T-helper 9 cell (primary cell): ENCODE data around the gene OR4C6.

ENCODE experiments used
- DNase-seq: peaks from one replicate; pipeline ENCODE4 v3.0.0-alpha.2; 2020
- total RNA-seq, 2 donors: gene quantifications; one replicate each; lab custom pipeline; 2026; lab: John Stamatoyannopoulos, UW

Gene OR4C6
- 0 reads per million in 2 donors for total RNA-seq

DNA sequence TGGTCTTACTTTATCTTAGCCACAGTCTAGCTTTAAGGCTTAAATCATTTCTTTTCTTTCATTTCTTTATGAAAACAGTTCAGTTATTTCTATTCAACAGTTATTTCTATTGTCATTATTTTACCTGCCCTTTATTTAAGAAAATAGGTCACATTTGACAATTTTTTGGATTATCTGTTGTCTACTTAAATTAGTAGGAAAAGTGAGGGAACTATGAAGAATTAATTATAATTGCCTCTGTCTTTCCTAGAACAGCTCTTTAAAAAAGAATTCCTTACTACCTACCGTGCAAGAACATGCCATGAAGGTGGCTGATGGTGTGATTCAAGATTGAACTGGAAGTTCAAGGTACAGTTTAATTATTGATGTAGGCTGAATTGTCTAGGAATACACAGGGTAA lies at the start of gene OR4C6:
Gene OR4C6, plus strand, starts transcription at position 301 of the 400 bp plus-strand sequence. CDS start 2,966 bp downstream, outside the sequence.
- no peak for DNase-seq

DNA sequence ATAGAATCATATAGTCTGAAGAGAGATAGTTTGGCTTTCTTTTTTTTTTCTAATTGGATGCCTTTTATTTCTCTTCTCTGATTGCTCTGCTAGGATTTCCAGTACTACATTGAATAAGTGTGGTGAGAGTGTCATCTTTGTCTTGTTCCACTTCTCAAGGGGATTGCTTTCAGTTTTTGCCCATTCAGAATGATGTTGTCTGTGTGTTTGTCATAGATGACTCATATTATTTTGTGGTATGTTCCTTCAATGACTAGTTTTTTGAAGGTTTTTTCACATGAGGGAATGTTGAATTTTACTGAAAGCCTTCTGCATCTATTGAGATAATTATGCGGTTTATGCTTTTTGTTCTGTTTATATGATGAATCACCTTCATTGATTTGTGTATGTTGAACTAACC lies 37.5 kb upstream of the OR4C6 start:
- no peak for DNase-seq

DNA sequence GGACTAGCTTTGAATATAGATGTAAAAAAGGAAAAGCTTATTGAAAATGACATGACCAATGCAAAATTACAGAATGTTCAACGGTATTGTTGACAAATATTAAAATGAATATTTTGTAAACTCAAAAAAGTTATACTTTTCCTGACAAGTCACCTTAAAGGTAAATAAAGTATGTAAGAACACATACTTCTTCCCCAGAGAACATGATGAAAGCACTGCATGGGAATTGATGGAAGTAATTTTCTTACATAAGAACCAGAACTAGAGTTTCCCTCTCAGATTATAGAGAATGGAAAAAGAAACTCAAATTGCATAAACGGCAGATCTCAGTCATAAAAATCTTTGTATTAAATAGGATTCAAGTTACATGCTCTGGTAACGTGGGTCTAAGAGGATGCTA lies 27.2 kb upstream of the OR4C6 start, which contains the start of gene OR4P4:
Gene OR4P4, plus strand, starts transcription at position 301 of the 400 bp plus-strand sequence.
- DNase-seq, result no peak

DNA sequence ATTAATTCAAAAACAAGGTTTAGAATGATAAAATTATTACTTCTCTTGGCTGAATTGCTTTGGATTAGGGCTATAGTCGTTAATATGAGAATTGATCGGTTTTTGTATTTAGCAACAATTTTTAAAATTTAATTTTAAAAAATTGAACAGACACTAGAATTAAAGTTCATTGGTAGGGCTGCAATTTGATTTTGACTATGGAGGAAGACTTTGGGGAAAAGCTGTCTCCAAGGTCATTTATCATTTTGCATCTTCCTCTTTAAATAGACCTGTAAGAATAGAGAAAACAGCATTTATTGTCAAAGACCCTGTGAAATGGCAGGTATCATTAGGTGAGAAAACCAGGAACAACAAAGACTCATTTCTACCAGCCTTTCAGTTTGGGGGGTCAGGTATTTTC lies 14.0 kb upstream of the OR4C6 start, which contains the start of gene OR4S2:
Gene OR4S2, plus strand, starts transcription at position 301 of the 400 bp plus-strand sequence. CDS start 2,577 bp downstream, outside the sequence.
- DNase-seq, result no peak

DNA sequence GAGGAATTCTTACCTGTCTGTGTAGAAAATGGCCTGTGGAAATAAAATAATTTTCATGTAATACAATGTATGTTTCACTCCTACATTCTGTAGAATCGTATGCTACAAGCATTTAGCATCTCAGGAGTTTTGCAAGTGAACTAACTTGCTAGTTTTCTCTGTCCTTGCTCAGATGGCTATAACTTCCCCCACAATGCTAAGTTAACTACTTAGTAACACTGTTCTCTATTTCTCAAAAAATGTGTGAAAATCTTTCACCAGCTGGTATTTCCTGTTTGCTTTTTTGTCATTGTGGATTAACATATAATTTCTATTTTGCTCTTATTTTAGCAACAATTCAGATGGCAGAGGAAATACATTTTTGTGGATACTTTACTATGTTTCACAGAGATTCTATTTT lies 9.4 kb upstream of the OR4C6 start:
- no peak for DNase-seq

DNA sequence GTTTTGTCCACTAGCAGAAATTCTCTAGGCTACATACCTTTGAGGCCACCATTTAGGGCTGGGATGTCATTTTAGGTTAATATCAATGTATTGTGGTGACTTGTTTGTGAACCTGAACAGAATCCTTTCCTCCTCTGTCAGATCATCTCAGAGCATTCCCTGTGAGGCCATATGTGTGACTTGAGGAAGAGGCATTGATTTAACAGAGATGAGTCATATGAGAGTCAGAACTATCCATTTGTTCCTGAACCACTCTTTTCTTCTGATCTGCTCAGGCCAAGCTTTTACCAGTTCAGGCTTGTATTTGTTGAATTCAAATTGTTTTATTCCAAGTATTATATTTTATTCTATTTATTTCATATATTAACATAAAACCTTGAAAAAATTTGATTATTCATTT lies 6.9 kb upstream of the OR4C6 start:
- DNase-seq, result no peak

DNA sequence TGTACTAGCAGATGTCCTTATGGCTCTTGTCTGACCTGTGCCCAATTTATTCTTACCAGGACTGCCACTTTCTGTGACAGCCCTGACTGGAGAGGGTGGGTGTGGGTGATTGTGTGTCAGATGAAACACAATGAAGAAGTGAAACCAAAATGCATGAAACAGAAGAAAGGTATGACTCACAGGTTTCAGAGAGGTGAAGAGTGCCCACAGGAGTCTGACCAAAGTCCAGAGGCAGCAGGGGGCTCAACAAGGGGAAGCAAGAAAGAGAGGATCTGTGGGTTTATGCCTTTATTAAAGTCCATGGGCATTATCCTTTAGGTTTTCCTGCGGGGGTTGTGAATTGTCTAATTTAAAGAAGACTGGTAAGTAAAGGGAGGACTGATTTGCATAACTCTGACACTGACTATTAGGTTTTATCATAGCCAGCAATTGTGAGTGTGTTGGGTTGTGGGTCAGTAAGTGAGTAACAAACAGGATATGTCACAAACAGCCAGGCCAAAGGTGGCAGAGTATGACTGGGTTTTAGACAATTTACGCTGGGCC lies 3.9 kb upstream of the OR4C6 start:
- no peak for DNase-seq

DNA sequence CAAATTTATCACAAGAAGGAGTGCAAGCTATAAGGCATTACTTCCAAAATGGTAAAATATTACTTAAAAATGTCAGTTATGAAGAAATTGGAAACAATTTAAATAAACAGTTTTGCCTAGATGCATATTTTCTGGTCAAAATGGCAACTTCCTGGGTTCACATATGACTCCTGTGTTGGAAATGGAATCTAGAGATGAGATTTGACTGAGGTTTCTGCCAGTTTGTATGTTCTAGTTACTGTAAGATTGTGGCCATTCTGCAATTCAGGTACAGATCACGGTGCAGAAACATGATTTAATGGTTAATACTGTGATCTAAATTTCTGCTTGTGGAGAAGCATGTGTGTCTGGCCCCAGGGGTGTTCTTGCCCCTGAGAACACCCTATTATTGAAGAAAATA lies 3.4 kb upstream of the OR4C6 start:
- DNase-seq, result no peak

DNA sequence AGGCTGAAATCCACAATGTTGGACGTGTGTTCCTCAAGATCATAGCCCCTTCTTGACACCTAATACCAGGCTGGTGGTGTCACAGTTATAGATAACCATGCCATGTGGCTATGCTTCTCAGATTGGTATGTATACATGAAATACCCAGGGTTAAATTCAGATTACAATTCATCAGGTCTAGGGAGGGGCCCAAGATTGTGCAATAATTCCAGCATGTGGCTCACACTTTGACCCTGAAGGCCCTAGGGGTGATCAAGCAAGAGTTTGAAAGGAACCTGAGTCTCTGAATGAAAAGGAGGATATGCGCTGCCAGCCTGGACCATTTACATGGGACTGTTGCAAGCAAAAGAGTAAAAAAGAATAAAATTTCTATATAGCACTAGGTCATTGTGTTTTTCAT lies 7.4 kb downstream of the OR4C6 start:
- DNase-seq, result no peak

DNA sequence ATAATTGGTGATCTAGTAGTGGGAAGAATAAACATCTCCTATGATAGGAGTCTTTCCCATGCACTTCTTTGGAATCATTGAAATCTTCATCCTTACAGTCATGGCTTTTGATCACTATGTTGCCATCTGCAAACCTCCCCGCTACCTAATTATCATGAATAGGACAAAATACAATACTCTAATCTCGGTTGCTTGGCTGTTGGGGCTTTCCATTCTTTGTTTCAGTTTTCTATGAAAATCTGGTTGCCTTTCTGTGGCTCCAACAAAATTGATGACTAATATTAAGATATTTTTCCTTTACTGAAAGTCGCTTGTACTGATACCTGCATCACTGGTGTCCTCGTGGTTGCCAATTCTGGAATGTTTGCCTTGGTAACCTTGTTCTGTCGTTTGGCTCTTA lies 11.9 kb downstream of the OR4C6 start:
- no peak for DNase-seq

DNA sequence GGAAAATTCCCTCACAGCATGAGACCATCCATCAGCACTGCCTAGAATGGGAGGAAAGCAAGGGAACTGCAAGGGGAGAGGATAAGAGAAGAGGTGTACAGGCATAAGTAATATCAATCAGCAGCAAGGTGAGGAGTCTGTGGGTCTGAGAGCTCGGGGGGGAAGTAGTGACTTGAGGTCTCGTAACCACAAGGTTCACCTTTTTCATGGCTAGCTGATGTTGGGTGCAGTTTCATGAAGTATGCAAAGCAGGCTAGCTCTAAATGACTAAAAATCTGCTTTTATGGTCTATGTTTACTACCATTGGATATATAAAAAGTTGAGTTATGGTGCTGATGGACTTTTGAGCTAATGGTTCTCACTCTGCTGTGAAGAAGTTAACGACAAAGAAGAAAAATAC lies 35.8 kb downstream of the OR4C6 start:
- no peak for DNase-seq

DNA sequence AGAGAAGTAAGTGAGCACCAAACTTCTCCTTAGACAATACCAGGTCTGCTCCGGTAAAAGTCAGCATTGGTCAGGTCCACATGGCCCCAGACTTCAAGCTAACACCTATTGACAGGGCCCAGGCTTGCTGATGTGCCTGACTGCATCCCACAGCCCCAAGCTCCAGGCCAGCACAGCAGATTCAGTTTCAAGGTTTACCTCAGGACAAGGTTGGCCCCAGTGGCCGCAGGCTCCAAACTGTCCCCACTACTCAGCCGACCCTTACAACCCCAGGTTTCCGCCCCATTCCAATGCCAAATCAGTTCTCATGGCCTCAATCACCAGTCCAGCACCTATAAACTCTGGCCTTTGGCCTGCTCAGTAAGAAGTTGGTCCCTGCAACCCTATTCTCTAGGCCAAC lies 39.4 kb downstream of the OR4C6 start:
- DNase-seq, result no peak

DNA sequence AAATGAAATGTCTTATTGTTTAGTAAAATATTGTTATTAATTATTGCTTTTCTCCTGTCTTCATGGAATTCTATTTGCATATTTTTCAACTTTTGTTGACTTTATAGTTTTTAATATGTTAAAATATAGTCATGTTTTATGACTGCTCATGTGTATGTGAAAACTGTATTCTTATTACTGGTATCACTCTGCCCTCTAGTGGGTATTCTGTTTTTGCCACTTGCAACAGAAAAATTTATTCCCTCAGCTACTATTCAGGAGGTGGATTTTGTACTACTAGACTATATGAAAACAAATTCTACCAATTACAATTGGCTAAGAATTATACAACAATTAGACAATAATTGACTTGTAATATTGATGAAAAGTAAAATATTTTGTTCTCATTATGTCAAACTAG lies 45.0 kb downstream of the OR4C6 start:
- no peak for DNase-seq

DNA sequence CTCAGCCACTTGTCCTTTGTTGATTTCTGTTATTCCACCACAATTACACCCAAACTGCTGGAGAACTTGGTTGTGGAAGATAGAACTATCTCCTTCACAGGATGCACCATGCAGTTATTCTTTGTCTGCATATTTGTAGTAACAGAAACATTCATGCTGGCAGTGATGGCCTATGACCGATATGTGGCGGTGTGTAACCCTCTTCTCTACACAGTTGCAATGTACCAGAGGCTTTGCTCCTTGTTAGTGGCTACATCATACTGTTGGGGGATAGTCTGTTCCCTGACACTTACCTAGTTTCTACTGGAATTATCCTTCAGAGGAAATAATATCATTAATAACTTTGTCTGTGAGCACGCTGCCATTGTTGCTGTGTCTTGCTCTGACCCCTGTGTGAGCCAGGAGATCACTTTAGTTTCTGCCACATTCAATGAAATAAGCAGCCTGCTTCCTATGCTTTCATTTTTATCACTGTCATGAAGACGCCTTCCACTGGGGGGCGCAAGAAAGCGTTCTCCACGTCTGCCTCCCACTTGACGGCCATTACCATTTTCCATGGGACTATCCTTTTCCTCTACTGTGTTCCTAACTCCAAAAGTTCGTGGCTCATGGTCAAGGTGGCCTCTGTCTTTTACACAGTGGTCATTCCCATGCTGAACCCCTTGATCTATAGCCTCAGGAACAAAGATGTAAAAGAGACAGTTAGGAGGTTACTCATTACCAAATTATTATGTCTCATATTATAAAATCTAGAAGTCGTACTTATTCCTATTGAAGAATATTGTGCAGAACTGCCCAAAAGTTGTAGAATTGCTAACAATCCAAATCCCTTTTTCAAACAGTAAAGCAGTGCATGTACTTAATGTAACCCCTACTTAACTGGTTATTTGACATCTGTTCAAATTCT lies 53.2 kb downstream of the OR4C6 start:
- no peak for DNase-seq
